Epithelial cell of esophagus (primary cell): ENCODE results near the gene DLX2.
"Not testable (repeated sequence)": the region's sequence is repeated elsewhere in the genome, so short reads cannot be mapped to it uniquely, and the experiment has no call there.

Experiments used
- DNase-seq: peaks from one replicate; pipeline ENCODE4 v3.0.0; 2010; ENCODE audit warnings: low read depth
- H3K4me3 ChIP-seq: 2 replicates; pipeline ENCODE4 v1.5.1; 2011; ENCODE audit warnings: mild to moderate bottlenecking, low read length, control low read depth
- CTCF ChIP-seq: IDR thresholded peaks from 2 replicates; pipeline ENCODE4 v1.5.1; 2011; ENCODE audit warnings: low read depth, mild to moderate bottlenecking, low read length, control low read depth, inconsistent platforms; ENCODE audit not compliant: insufficient read depth; ENCODE audit errors: missing control alignments

The DLX2 gene

GRCh38 chr2:172066394-172066886 lies 36.3 kb downstream of the DLX2 start:
- TF ChIP-seq CTCF: no peak
- no peak overlapping the region for H3K4me3 ChIP-seq
- DNase-seq: no peak

- DNase-seq: peak; percentile 56
- H3K4me3 ChIP-seq: no peak overlapping the region
- no peak for TF ChIP-seq CTCF
These were observed 37.6 kb downstream of the DLX2 start for GRCh38 chr2:172065111-172065510.

- no peak for DNase-seq
- TF ChIP-seq CTCF: no peak
- H3K4me3 ChIP-seq: no peak overlapping the region
These were observed 39.3 kb downstream of the DLX2 start for GRCh38 chr2:172063446-172063845.

DNA sequence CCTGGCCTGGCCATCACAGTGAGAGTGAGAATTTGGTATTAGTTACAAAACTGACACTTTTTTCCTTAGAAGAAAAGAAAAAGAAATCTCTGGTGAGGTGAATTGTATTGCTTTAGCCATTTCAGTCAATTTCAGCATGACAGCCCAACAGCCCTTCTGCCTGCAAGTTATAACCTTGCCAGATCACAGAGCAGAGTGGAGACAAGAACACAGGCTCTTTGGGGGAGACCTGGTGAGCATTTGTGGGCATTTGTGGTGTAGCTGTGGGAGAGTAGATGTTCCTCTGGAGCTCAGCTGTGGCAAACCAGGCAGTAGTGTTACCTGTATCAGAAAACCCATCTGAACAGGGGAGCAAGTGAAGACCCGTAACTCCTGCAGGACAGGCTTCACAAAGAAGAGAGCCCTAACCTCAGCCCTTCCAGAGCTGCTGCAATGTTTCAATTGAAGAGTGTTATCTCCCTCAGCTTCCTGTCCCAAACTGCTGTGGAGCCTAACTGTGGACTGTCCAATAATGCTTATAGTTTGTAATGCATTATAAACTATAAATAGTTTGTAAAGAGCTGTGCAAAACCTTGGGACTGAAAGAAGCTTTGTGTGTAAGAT lies 40.2 kb downstream of the DLX2 start:
- no peak for TF ChIP-seq CTCF
- DNase-seq: no peak

GRCh38 chr2:172060118-172060517 lies 42.6 kb downstream of the DLX2 start:
- not testable (repeated sequence) for H3K4me3 ChIP-seq, DNase-seq

More for the DNA sequence above, 40.2 kb downstream of the DLX2 start:
- H3K4me3 ChIP-seq: no peak overlapping the region

DNA sequence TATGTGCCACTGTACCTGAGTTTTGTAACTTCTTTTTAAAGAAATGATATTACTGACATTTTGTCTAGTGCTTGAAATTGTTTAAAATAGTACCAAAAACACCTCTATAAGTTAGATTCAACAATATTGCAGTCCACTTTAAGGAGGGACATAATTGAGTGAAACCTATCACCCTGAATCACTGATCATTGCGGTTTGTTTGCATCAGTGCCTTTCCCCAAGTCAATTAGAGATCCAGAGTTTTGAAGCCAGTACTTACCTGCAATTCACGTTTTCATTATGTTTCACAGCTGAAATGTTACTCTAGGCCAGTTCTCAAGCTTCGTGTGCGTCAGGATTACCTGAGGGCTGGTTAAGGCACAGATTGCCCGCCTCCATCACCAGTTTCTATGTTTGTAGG lies 44.0 kb downstream of the DLX2 start:
- no peak overlapping the region for H3K4me3 ChIP-seq
- no peak for DNase-seq
- no peak for TF ChIP-seq CTCF

DNA sequence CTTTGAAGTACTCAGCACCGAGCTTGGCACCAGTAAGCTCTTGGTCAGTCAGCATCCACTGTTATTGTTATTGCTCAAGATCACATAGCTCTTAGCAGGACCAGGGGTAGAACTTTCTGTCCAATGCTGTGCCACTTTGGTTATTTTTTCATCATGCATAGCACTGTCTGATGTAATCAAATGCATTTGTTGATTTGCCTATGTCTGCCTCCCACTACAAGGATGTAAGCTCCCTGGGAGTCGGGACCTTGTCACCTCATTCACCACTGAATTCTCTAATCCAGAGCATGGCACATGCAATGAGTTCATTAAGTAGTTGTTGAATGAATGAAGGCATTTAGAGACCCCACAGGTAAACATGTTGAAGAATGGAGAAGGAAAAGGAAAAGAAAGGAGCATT lies 46.4 kb downstream of the DLX2 start:
- TF ChIP-seq CTCF: no peak

More for the DNA sequence above, 46.4 kb downstream of the DLX2 start:
- H3K4me3 ChIP-seq: no peak overlapping the region
- no peak for DNase-seq
